GM19035 (cell line): ENCODE data around the gene SPACA7.

Experiments used
- ATAC-seq: cut with Tn5 transposase; IDR thresholded peaks from one replicate; pipeline ENCODE4 v1.9.1; 2021; ENCODE audit not compliant: unreplicated experiment

The SPACA7 gene

DNA sequence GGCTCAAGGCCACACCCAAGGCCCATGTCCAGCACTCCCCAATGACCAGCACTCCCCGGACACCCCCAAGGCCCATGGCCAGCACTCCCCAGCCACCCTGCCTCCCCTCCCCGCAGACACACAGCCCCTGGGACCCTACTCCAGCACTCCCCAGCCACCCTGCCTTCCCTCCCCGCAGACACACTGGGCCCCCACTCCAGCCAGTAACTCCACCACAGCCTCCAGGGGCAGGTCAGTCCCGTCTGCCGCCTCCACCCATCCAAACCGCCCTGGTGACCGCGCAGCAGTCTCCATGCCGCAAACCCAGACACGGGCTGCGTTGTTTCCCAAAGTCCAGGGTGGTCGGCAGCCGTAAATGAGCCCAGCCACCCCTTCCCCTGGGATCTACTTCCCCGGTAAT is 70.7 kb downstream of the SPACA7 start:
- no peak for ATAC-seq

DNA sequence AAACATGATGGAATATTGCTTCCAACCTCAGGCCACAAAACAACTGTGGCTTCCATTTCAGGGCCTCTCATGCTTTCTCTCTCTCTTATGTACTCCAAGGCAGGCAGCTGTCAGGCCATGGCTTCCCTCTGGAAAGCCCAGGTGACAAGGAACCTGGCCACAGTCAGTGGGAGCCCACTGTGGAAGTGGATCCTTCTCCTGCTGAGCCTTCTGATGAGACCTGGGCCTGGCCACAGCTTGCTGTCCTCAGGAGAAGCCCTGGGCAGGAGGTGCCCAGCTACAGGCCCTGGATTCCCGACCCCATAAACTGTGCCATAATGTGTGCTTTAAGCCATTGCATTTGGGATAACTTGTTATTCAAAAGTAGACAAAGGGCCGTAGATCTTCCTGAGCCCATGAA is 71.2 kb downstream of the SPACA7 start:
- ATAC-seq, result no peak

DNA sequence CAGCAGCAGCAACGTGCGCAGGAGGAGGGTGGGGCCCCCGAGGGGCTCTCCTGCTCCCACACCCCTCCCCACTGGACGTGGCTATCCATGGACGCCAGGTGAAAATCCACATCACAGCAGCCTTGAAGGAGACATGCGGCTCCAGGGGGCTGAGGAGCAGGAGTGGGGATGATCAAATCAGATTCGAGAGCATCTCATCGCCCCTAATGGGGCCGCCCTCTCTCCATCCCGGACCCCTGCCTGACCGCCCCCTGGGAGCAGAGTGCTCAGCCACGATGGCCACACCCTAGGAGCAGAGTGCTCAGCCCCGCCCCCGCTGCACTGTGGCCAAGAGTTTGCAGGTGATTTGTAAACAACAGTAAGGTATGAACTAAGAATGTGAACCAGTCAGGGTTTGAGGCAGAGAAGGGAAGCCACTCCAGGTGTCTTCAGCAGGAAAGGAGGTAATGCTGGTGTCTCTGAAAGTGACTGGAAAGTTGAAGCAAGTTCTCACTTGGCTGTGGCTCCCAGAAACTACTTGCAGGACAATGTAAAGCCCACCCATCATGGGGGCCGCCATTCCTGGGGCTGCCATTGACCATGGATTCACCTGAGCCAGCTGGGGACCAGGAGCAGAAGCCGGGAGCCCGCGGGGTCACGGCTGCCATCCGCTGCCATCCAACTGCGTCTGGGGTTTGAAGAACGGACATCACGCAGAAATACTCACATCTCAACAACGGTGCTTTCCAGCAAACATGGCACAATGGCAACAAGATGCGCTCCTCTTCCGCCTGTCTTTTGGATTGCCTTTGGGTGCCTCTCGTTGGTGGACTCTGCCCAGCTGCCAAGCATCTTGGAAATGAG is 71.8 kb downstream of the SPACA7 start:
- ATAC-seq, result no peak

DNA sequence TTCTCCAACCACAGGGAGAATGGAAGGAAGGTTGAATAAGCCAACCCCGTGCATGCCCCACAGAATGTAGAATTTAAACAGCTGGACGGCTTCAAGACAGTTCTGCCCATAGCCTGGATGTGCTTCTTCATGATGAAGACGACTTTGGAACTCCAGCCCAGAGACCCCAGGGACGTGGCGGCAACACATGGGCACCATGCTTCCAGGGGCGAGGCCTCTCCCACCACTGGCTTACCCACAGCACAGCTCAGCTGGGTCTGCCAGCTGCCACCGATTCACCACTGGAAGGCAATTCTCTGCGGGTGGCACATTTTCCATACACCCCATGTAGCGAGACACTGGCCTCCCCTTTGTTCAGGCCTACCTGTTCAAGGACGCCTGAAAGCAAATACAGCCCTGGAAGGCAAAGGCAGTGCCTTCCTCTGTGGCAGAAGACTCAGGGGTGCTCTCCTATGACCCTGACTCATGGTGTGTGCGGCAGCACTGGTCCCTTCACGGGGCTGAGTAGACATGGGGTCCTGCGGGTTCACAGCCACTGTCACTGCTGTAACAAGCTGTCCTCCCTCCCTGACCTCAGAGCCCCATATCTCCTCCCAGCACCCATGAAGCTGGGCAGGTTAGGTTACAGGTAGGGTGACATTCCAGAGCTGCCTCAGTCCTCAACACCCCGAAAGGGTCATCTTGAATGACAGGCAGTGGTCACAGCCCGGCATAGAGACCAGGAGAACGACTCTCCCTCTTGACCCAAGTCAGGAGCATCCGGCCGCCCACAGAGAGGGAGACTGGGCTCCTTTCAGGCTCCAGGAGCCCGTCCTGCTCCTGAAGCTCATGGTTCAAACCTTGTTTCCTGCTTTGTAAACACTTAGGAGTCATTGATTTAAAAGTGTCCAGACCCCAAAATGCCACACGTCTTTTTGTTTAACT is 72.7 kb downstream of the SPACA7 start:
- ATAC-seq, result no peak

DNA sequence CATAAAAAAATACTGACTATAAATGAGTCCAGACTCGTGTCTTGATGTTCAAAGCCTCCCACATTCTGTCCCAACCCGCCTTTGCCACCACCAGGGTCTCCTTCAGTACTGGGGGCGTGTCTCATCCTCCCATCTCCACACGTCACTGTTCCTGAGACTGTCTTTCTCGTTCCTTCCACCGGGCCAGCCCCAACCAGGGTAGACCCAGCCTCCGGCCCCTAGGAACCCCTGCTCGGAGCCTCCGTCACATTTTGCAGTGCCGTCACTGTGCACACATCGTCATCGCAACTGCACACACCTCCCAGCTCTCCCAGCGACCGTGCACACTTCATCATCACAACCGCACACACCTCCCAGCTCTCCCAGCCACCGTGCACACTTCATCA is 73.4 kb downstream of the SPACA7 start:
- no peak for ATAC-seq

DNA sequence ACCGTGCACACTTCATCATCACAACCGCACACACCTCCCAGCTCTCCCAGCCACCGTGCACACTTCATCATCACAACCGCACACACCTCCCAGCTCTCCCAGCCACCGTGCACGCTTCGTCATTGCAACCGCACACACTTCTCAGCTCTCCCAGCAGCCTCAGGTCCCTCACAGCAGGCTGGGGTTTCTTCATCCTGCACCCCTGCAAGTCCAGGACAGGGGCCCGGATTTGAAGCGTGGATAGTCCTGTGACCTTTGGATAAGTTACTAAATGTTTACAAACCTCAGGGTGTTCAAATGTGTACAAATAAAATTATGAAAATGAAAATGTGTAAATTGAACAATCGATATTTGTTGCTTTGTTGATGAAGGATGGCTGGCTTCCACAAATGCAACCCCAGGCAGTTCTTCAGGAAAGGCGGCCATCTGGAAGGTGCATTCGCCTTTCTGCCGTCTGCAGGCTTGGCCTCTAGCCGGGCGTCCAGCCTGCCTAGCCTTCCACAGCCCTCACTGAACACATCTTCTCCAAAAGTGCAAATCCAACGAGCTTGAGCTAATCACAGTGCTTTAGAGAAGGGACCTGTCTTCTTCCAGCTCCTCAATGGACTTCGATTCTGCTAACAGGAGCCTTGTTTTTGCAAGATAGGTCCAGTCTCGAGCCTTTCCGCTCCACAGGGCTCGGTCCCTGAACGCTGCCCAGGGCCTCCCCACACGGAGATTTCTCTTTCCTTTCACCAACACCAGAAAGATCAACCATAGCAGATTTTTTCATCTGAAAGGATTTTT is 74.2 kb downstream of the SPACA7 start:
- ATAC-seq, result no peak

DNA sequence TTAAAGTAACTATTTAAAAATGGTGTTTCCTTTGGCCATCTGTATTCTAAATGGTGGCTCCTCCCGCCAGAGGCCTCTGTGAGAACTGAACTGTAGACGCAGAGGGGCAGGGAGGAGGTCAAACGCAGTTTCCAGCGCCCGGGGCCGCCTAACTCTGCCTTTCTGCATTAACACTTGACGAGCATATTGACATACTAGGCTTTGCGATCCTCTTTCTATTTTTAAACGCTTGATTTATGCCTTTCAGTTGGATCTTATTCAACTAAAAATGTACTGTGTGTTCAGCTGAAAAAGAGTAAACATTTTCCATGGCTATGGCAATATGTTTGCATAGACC is 74.7 kb downstream of the SPACA7 start:
- ATAC-seq, result no peak

DNA sequence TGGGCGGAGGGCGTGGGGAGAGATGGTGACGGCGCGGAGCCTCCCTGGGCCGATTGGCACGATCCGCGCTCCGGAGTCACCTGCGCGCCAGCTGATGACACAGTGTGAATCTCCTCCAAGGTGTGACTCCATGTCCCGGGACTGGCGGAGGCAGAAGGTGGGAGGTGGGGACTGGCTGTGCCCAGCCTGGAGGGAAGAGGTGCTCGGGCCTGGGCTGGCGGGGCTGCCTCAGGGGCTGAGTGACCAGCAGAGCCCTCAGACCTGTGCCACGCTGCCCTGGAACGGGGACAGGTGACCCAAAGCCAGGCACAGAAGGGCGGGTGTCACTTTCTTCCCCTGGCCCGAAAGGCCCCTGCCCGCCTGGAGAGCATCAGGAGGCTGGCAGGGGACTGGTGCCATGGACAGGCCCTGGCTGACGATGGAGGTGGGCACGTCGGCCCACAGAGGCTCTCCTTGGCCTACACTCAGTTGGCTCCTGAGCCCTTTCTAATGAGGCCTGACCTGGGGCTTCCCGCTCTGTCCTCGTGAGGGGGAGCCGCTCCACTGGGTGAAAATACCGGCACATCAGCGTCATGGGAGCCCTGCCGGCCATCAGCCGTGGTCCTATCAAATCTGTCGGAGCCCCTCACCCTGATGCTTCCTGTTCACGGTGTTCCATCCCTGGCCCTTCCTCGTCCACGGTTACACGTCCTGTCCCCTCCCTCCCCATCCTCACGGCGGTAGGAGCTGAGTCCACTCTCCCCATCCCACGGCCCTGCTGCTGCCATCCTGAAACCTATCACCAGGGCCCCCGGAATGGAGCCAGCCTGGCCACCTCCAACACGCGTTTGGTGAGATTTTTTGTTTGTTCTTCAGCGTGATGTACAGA is 75.6 kb downstream of the SPACA7 start:
- ATAC-seq, result no peak

DNA sequence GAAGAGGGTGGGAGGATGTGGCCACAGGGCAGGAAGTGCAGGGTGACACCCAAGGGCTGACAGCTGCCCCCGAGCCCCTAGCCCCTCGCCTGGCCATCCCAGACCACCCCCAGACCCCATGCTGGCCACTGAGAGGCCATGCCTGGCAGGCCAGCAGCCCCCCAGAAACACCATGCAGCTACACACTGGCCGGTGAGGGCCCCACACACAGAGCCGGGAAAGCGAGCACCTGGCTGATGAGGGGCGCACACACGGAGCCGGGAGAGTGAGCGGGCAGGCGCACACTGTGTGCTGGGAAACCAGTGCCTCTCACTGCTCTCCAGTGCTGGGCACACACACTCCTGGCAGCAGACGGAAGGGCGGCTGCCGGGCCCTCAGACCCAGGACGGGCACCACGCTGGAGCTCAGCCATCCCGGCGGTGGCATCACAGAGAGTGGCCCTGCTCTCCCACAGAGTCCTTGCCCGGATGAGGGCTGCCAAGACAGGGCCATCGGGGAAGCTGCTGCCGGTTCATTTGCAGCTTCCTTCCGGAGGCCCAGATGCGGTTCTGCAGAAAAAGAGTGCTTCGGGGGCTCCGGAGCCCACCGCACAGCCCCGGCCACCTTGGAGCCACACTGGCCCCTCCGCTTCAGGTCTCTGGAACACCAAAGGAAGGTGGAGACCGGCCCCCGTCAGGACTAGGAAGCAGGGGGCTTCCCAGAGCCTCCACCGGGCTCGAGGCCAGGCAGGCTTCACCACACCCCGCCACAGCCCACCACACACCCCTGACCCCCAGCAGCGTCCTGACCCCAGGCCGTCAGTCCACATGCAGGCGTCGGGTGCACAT is 76.4 kb downstream of the SPACA7 start:
- no peak for ATAC-seq

DNA sequence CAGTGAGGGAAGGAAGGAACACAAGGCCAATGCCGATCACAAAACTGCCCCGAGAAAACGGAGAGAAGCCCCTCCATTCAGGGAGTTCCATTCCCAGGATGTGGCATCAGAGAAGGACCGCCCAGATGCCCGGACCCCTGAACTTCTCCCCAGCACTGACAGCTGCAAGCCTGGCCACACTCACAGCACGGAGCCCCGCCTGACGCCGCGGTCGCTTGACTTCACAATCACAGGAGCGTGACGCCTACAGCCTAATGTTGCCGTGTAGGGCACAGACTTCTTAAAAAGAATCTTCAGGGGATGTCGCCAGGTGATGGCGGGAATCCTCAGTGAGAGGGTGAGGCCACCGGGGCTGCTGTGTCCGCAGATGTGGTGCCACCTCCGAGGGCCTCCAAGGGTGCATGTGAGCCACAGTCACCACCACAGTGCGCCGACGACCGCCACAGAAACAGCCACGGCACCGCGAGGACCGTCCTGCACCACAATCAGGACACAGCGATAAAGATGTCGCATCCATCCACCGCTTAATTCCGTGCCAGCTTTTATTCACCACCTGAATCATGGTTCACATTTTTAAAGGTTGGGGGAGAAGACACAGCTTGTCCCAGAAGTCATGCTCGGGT is 77.2 kb downstream of the SPACA7 start:
- no peak for ATAC-seq

DNA sequence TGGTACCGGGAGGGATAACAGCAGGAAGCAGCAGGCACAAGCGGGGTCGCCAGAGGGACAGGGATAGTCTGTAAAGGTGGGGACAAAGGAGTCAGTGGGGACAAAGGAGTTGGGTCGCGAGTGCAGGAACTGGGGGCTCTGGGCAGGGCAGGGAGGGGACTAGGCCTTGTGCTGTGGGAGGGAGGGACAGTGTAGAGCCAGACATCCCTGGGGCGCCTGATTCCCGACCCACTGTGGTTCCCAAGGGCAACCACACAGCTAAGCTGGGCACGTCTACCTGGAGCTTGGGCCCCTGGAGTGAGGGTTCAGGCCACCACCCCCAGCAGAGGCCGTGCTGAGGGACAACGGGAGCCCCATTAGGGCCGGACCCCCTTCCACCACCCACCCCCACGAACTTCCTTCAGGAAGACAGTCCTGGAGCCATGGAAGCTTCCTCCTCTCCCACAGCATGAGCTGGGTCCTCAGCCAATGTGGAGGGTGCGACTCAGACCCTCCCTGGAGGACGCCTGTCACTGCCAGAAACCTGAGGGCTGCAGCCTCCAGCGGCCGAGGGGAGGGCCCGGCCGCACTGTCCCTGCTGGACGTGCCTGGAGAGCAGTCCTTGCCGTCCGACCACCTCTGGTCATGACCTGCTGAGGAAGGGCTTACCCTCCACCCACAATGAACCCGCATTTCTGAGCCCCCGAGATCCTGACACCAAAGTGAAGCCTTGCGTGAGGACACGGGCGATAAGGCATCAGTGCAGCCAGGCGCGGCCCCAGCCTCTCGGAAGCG is 77.9 kb downstream of the SPACA7 start:
- ATAC-seq, result no peak

DNA sequence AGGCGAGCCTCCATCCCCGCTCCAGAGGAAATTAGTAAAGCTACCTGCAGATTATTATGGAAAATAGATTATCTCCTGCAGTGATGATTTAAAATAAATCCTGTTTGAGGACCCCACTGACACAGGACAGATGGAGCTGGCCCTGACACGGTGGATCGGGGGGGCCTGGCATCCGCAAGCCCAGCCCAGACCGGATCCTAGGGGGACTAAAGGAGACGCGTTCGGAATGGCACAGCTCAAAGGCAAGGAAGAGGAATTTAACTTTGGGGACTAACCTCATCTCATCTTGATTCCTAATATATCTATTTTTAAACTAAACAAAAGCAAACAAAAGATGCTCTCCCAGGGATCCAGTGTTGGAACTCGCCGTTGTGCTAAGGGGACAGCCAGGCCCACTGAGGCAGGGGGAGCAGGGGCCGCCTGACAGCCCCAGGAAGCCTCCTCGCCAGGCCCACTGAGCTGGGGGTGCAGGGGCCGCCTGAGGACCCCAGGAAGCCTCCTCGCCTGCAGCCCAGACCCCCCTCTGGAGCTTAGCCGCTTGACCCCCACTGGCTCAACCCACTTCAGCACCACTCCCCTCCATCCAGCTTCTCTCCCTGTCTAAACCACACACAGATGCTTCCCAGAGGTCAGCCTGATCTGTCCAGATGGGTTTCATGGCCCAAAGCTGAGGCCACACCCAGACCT is 78.6 kb downstream of the SPACA7 start:
- ATAC-seq, result no peak

DNA sequence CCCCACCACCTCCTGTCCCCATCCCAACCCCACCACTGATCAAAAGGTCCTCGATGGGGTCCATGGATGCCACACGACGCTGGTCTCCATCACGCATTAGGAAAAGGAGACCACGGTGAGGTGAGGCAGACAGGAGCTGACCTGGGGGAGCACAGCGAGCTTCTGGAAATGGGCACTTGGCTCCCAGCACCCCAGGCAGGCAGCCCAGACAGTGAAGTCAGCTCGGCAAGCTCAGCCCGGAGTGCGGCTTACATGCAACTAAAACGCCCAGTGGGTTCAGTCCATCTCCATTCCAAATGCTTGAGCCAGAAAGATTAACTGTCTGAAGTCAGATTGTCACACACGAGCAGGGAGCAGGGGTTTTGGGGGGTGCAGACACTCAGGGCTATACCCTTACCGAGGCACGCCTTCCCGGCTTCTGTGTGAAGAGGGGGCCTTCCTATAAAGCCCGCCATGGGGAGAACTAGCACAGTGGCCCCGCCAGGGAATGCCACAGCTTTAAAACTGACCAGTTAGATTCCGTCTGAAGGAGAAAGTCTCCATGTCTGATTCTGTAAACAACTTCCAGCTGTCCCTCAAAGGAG is 79.4 kb downstream of the SPACA7 start:
- no peak for ATAC-seq

DNA sequence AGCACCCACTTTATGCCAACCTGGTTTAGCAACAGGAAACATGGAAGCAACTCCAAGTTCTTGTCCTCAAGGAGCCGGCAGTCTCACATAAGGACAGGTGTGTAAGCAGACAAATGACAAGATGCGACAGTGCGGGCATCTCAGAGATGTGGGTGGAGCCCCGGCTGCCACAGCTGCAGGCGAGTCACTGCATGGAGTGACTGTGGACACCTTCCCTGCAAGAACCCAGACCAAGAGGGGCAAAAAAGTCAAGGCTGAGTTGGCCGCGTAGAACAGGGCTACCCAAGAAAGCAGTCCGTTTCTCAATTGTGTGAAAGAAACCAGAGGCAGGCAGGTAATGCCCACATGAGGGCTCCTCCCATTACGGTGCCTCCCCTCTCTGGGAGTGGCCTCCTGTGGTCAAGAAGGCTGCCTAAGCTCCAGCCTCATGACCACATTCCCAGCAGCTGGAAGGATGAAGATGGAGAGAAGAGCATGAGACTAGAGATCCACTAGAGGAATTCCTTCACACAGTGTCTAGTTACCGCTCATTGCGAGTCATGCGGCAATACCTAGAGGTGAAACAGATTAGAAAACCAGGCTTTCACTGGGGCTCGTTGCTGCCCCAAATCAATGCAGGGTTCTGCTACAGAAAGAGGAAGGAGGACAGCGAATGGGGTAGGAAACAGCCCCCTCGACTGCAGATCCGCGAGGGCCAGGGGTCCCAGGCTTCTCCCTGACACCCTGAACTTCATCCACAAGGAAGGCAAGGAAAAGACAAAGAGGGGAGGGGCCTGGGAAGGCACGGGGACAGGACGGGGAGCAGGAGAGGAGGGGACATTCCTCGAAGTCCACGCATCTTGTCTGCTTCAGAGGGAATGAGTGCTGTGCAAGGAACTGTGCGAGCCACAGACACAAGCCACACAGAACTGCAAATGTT is 80.2 kb downstream of the SPACA7 start:
- no peak for ATAC-seq

DNA sequence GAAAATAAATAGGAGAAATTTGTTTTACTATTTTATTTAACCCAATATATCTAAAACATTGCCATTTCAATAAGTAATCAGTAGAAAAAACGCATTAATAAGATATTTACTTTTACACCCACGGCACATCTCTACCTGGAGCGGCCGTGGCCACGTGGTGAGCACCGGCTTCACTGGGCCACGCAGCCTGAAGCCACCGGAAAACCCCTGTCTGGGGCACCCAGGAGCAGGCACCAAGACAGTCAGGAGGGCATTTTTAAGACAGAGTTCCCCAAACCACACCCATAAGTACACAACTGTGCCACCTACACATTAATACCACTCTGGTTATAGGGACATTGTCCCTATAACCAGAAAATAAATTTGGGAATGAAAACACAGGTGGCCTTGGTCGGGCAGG is 80.9 kb downstream of the SPACA7 start:
- ATAC-seq, result no peak

DNA sequence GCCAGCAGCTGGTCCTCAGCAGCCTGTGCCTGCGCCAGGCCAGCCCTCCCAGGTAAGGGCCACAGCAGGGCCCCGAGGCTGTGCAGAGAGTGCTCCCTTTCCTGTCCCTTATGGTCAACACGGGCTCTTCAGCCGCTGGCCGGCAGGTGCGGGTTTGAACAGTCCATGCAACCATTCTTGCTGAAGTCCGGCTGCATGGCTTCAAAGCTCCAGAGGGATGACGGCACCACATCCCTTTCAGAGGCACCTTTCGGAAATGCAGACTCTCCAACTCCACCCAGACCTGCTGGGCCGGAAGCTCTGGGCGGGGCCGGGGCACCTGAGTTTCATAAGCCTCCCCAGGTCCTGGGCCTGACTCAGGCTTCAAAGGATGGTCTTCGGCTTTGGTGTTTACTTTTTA is 81.3 kb downstream of the SPACA7 start:
- no peak for ATAC-seq
